Amygdala (tissue), 56 donors: ENCODE data around the gene ACOX3.
A peak's percentile ranks its signal among the peaks of the same experiment; 100 is the strongest.

Experiments
- DNase-seq, 56 donors: peaks; one replicate each; lab custom pipeline; 2025; lab: John Stamatoyannopoulos, UW

The ACOX3 gene

DNA sequence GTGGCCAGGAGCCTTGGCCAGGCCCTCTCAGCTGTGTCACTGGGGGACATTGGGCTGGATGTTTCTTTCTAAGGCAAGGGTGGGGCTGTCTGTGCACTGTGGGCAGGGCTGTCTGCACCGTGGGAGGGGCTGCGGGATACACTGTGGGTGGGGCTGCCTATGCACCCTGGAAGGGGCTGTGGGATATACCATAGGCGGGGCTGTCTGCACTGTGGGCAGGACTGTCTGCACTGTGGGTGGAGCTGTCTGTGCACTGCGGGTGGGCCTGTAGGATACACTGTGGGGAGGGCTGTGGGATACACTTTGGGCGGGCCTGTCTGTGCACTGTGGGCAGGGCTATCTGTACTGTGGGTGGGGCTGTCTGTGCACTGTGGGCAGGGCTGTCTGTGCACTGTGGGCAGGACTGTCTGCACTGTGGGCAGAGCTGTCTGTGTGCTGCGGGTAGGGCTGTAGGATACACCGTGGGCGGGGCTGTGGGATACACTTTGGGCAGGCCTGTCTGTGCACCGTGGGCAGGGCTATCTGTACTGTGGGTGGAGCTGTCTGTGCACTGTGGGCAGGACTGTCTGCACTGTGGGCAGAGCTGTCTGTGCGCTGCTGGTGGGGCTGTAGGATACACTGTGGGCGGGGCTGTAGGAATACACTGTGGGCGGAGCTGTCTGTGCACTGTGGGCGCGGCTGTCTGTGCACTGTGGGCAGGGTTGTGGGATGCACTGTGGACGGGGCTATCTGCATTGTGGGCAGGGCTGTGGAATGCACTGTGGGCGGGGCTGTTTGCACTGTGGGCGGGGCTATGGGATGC is 31.1 kb downstream of the ACOX3 start:
- no peak for DNase-seq

DNA sequence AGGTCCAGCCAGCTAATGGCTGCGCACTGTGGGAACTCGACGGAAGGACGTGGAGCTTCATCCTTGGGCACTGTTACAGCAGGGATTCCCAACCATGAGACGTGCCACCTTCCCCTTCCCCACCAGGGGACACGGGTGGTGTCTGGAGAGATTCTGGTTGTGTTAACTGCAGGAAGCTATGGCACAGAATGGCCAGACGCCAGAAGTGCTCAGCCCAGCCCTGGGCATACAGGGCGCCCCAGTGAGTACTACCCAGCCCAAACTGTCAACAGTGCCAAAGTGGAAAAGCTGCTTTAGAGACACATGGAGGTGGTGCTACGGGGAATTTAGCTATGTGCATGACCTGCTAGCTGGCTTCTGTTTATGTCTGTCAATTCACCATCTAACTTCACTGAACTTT is 32.8 kb downstream of the ACOX3 start:
- DNase-seq: no peak

DNA sequence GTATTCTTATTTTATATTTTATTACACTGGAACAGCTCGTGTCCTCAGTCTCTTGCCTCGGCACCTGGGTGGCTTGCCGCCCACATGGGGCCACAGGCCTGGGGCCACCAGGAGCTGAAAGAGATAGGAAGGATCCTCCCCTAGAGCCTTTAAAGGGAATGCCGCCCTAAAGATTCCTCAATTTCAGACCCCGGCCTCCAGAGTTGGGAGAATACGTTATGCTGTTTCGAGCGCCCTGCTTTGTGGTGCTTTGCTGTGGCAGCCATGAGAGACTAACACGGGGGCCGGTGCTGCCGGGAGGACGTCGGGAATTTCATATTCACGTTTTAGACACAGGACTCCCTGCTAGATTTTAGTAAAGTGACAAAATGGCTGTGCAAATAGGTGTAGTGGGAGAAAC is 33.2 kb downstream of the ACOX3 start:
- no peak for DNase-seq

DNA sequence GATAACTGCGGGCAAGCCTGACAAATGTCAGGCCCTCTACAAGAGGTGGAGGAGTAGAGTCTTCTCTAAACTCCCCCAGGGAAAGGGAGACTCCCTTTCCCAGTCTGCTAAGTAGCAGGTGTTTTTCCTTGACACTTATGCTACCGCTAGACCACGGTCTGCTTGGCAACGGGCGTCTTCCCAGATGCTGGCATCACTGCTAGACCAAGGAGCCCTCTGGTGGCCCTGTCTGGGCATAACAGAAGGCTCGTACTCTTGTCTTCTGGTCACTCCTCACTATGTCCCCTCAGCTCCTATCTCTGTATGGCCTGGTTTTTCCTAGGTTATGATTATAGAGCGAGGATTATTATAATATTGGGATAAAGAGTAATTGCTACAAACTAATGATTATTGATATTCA is 33.6 kb downstream of the ACOX3 start:
- DNase-seq: peak in 24 of 56 donors; percentile 8 to 75 (median 42)

DNA sequence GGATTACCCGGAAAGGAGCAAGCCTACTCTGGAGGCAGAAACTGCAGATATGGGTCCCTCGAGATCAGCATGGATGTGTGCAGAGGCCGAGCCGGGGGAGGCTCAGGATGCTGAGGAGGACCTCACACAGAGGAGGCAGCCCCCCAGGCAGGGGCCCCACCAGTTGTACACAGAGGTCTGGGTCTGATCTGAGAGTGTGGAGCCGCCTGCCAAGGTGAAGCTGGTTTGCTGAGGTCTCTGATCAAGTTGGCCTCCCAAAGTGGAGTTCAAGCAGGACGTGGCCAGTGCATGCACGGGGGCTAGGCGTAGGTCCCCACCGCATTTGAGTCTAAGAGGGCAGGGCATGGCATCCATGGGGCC is 35.0 kb downstream of the ACOX3 start:
- DNase-seq: no peak

DNA sequence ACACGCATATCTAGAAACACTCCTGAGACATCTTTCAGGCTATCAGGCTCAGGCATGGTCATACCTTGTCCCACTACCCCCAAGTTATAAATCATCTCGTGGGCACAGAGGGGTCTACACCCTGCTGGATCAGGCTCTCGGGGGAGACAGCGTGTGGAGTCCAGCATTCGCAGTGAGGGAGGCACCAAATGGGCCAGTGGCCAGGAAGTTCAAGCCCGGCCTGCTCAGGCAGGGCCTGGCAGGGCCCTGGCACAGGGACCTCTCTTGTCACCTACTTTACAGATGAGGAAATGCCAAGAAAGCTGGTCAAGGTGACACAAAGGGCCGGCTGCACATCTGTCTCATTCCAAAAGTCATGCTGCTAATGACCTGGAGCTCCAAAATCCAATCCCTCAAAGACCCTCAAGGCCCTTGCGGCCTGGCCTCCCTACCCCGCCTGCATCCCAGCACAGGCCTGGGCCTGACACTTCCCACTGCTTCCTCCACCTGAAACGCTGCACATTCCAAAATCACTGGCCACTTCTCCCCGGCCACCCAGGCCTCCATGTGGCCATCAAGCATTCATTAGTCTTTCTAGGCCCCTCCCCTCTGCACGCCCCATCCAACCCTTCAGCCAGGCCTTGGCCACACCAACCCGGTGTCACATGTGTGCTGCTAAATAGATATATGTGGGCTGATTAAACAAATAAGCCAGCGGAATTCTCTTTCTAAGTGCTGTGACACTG is 35.6 kb downstream of the ACOX3 start:
- DNase-seq: no peak

DNA sequence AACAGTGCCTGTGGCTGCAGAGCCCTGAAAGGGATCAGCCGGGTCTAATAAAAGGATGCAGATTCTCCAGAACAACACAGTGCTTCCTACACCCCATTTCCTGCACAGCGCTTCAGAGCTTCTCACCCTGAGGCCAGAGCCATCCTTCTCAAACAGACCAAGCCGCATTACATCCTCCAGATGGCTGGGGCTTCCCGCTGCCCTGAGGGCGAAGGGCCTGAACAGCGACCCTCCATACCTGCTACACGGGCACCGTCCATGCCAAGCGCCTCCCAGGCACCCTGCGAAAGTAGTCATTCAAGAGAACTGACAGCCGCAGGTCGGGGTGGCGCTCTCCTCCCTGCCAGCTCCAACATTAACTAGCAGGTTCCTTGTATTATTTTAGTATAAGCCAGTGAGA is 36.5 kb downstream of the ACOX3 start:
- DNase-seq: no peak

DNA sequence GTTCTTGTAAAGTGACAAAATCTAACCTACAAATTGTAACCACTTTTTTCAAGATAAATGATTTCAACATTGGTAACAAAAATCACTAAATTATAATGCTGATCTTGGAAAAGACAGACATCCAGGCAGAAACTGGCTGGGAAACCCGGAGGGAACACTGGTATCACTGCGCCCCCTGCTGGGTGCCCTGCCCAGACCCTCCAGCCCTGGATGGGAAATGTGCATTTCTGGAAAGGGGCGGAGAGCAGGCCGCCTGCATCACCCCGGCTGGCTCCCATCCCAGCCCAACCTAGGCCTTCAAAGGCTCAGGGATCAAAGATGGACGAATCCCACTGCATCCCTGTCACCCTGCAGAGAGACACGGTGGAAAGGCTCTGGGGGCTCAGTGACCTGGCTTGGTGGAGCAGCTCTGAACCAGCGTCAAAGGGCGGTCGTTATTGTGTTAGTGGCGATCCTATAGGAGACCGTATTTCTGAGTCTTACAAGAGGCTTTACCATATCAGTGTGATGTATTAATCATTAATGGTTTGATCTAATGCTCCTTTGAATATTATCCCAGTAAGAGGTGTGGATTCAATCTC is 37.3 kb downstream of the ACOX3 start:
- DNase-seq: peak in 52 of 56 donors; percentile 17 to 87 (median 58)

DNA sequence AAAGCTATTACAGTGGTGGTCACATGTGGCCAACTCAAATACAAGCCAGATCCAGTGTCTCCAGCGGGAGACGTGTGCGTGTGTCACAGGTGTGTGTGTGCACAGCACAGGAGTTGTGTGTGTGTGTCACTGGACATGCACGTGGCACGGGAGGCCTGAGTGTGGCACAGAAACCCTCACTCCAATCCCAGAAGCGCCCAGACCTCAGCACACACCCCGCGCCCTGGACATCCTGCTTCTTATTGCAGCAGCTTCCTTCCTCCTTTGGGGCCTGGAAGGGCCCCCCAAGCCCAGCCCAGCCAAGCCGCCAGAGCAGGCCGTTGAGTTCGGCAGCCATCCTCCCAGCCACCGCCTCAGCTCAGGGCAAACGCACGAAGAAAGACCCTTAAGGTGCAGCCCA is 37.9 kb downstream of the ACOX3 start:
- peak in 1 of 56 donors; percentile 22 for DNase-seq

DNA sequence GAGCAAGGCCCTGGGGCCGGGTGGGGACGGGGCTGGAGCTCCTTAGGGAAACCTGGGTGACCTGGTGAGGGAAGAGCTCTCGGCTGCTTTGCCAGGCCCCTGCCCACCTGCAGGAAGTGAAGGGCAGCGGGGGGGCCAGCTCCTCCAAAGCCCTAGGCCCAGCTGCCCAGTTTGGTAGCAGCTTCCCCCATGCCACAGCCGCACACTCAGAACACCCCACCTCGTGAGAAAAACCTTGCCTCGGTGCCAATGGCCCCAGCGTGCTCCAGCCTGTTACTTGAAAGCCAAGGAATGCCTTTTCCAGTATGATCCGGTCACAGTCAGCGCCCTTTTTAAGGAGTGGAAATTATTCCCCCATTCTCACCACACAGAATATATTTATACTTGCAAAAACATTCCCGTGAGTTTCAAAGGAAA is 38.3 kb downstream of the ACOX3 start:
- peak in 1 of 56 donors; percentile 12 for DNase-seq

DNA sequence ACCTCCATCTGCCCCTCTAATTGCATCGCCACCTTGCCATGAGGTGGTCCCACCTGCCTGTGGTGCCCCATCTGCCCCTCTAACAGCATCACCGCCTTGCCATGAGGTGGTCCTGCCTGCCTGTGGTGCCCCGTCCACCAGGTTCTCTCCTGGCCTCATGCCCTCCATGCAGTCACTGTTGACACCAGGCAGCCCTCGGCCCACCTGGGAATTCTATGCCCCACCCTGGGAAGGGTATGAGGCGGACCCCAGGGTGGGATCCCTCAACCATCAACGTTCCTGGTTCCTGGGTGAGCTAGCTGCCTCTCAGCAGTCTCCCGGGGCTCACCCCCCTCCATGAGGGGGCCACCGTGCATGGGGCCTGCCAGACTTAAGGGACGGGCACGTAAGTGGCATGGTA is 38.9 kb downstream of the ACOX3 start:
- no peak for DNase-seq

DNA sequence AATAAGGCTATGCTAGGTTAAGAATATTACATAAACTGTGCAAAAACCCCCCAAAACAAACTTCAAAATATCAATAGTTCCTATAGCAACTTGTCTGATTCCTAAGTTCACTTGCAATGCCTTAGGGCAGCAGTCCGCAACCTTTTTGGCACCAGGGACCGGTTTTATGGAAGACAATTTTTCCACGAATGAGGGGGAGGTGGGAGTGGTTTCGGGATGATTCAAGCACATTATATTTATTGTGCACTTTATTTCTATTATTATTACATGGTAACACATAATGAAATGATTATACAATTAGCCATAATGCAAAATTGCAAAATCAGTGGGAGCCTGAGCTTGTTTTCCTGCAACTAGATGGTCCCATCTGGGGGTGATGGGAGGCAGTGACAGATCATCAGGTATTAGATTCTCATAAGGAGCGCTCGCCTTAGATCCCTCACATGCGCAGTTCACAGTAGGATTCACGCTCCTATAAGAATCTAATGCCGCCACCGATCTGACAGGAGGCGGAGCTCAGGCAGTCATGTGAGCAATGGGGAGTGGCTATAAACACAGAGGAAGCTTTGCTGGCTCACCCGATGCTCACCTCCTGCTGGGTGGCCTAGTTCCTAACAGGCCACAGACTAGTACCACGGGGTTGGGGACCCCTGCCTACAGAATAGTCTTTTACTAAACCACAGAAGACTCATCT is 39.7 kb downstream of the ACOX3 start:
- no peak for DNase-seq

DNA sequence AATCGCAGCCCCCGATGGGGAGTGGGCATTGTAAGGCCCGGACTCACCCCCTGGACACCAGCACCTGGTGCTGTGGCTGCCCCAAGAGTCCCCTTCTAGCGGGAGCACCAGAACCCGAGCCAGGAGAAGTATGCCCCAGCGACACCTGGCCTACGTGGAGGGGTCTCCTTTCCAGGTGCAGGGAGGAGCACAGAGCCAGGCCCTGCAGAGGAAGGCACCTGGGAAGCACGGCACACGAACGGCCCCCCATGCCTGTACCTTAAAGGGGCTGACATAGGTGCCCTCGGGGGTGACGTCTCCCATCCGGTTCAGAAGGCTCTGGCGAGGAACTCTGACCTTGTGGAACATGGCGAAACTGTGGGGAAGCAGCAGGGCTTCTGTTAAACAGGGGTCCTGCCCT is 41.2 kb downstream of the ACOX3 start:
- DNase-seq: no peak

DNA sequence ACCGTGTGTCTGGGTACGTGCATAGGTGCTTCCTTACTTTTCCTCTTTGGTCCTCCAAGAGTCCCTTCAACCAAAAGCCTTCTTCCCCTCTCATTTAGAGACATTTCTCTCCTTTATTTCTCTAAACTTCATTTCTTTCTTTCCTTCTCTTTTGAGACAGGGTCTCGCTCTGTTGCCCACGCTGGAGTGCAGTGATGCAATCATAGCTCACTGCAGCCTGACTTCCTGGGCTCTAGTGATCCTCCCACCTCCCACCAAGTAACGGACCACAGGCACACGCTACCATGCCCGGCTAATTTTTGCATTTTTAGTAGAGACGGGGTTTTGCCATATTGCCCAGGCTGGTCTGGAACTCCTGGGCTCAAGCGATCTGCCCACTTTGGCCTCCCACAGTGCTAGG is 42.2 kb downstream of the ACOX3 start:
- DNase-seq: no peak

DNA sequence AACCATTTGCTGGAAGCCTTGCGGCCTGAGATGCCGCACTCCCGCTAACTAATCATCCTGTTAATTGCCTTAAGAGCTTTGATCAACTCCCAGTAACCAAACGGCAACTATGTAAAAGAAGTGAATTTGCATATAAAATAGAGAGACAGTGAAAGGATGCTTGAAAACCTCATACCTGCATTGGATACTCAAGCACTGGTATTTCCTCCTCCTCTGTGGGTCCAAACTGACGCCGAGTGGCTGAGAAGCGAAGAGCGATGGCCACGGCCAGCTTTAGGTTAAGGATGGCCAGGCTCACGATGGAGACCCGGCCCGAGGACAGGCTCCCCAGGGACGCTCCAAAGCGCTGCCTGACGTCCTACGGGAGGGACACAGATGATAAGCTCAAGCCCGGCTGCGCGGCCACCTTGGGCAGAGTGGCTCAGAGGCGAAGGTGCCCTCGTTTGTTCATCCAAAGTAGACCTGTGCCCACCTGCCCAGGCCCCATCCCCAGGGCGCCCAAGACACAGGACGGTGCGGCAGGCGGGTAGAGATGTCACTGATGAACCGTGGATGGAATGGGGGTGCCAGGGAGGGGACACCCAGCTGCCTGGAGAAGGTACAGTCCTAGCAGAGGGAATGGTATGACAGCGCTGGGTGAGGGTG is 43.6 kb downstream of the ACOX3 start:
- no peak for DNase-seq

DNA sequence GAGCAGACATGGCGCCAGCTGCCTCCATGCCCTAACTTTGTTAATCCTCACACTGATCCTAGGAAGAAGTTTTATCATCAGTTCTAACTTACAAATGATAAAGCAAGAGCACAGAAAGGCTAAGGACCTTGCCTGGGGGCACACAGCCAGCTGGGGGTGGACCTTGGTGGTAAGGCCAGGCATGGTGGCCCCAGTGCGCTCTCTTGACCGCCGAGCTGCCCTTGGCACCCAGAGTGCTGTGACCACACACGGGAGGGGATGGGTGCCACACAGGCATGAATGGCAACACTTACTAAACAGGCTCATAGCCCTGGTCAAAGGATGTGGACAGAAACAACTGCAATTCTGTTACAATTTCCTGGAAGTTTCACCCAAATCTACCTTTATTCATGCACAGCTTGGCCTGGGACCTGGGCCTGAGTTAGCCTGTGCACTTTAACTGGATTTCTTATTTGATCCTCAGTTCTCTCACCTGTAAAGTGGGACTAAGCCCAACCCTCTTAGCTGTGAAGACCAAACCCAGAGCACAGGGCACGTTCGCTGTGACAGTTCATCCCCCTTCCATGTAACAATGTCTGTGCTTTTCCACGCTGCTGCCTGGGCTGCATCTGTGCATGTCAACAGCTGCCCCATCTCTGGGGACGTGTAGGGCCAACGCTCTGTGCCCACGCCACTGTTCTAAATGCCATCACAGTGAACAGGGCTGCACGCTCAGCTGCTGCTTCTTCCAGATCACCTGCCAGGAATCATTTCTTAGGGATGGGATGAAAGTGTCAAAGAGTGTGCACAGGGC is 44.8 kb downstream of the ACOX3 start:
- DNase-seq: no peak

DNA sequence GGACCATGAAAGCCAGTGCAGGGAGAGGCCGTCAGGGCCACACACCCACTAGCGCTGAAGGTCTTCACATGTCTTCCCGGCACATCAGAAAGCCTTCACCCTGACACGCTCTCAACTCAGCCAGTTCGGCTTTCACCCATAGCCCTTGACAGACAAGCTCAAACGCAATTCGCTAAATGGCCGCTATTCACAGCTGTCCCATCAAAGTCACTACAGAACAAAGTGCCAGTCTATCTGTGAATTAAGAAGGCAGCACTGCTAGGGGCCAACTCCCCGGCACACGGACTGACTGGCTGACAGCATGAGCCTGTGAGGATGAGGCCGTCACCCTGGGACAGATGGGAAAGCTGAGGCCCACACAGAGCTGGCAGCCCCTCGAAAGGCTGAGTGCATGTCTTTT is 45.7 kb downstream of the ACOX3 start:
- DNase-seq: peak in 31 of 56 donors; percentile 16 to 75 (median 50)

DNA sequence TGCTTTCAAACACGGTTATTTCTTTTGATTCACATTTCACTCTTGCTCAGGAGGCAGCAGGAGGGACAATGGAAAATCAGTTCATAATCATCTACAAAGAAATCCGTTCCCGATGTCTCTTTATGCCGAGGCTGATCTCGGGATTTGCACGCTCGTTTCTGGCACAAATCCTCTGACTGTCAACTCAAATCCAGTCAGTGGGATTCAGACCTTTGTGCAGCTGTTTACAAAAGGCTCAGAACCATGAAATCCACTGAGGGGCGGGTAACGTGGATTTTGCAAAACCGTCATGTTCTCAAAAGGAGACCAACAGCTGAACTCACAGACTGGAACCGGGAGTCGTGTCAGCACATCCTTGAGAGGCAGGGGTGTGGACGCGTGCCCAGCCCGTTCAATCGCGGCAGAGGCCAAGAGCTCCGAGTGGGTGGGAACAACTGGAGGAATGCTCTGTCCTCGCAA is 46.4 kb downstream of the ACOX3 start:
- peak in 43 of 56 donors; percentile 16 to 76 (median 53) for DNase-seq

DNA sequence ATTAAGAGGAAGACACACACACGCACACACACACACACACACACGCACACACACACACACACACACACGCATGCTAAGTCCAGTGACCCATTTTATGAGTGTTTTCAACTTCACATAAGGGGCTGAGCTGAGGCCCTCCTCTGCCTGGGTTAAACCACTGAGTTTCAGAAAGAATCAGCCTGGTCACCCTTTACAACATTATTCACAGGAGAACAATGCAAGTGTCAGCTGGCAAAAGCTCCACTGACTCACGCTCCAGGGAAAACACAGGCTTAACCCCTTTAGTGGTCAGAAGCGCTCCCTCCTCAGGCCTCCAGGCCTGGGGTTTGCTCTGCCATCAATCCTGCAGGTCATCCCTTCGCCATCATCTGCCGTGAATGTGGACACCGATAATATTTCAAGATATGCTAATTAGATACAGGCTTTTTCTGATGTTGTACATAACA is 46.9 kb downstream of the ACOX3 start:
- peak in 45 of 56 donors; percentile 16 to 89 (median 50) for DNase-seq
